Kidney (tissue), 22 donors: Measurements from ENCODE around the gene CCDC83. TPM values are rescaled to one million over a fixed set of nuclear protein-coding genes. Genes with fewer than 3 reads are reported as not detected.

Source experiments
- DNase-seq, 5 donors: peaks; one replicate each; pipeline ENCODE4 v3.0.0-alpha.2; 2013 to 2020
- FAIRE-seq: peaks from 2 replicates; lab custom pipeline; 2012; peaks lifted over from hg19 to GRCh38; lab: Jason Lieb, UNC
- H3K27ac ChIP-seq, 2 donors: one replicate each; pipeline ENCODE4 v1.7.0; 2013; ENCODE audit warnings: low read depth in 2 of 2, low read length in 2 of 2, inconsistent platforms in 1 of 2
- H3K27me3 ChIP-seq: one replicate; pipeline ENCODE4 v1.7.1; 2013; ENCODE audit warnings: low read length, inconsistent platforms; ENCODE audit not compliant: control insufficient read depth, insufficient read depth
- H3K36me3 ChIP-seq, 3 donors: one replicate each; pipeline versions ENCODE4 v1.7.0 to v1.7.1; 2013; ENCODE audit warnings: low read length in 3 of 3, control low read depth in 1 of 3, inconsistent platforms in 1 of 3; ENCODE audit not compliant: insufficient read depth in 3 of 3, control insufficient read depth in 2 of 3
- H3K4me1 ChIP-seq, 3 donors: one replicate each; pipeline versions ENCODE4 v1.7.0 to v1.7.1; 2013; ENCODE audit warnings: low read length in 3 of 3, inconsistent platforms in 1 of 3, low read depth in 1 of 3; ENCODE audit not compliant: control insufficient read depth in 2 of 3, insufficient read depth in 2 of 3
- H3K4me3 ChIP-seq, 3 donors: one replicate each; pipeline versions ENCODE4 v1.7.0 to v1.8.1; 2013; ENCODE audit warnings: low read length in 3 of 3, control low read depth in 1 of 3, inconsistent platforms in 1 of 3
- H3K9ac ChIP-seq, 3 donors: one replicate each; pipeline versions ENCODE4 v1.7.0 to v1.7.1; 2013; ENCODE audit warnings: low read length in 3 of 3, control low read depth in 1 of 3, inconsistent platforms in 1 of 3
- H3K9me3 ChIP-seq, 3 donors: one replicate each; pipeline versions ENCODE4 v1.7.0 to v1.7.1; 2013; ENCODE audit warnings: low read length in 3 of 3, control low read depth in 1 of 3, inconsistent platforms in 1 of 3; ENCODE audit not compliant: control insufficient read depth in 2 of 3, insufficient read depth in 1 of 3
- CTCF ChIP-seq: IDR thresholded peaks from 3 replicates; pipeline ENCODE4 v1.5.1; 2012; ENCODE audit warnings: mild to moderate bottlenecking, moderate library complexity, borderline replicate concordance; ENCODE audit not compliant: insufficient read depth; ENCODE audit errors: extremely low read depth
- intact Hi-C: fragments of 100-400 bp; cut with DNase I; formaldehyde crosslinking; loops from one replicate; pipeline ENCODE4 v1.11.1; 2022
- long read RNA-seq, 10 donors: library from polyadenylated mRNA in 1 of 10; unstranded in 1 of 10; transcript quantifications; one replicate each; pipeline ENCODE4 v2.0.0 and lab custom pipeline, GENCODE V29; 2021 to 2026
- polyA plus RNA-seq: library from polyadenylated mRNA; stranded (reverse); fragments of 350-450 nt; fragmentation: Illumina TruSeq; extraction: RNeasy Lipid Tissue Mini Kit (QIAGEN cat#74804); gene quantifications from one replicate; pipeline ENCODE4 v1.2.3, GENCODE V29; 2014; ENCODE audit warnings: low read depth, low replicate concordance; ENCODE audit not compliant: insufficient read depth
- total RNA-seq: library from RNA; stranded (reverse); fragmentation: NEBNext Ultra II Directional; extraction: Animal tissue kit (Norgen Biotek cat#: 25700); gene quantifications from one replicate; pipeline ENCODE4 v1.2.1, GENCODE V29; 2021
- donor health status: control.
- donor health status: control.
- donor health status: control.
- donor health status: control.
- donor health status: control.
- donor health status: DM: yes; HTN: yes; CAD: no.
- donor health status: Normal renal cell carcinoma (clear cell type).

Gene CCDC83
- total RNA-seq (not detected), polyA plus RNA-seq (not detected)
- long read RNA-seq, donor 1 = 0 reads
- long read RNA-seq, donor 2 = 0 reads
- long read RNA-seq, donor 3 = 0 reads
- long read RNA-seq, donor 4 = 0 reads
- long read RNA-seq, donor 5 = 0 reads
- long read RNA-seq, donor 6 = 0 reads
- long read RNA-seq, donor 7 = 0 reads
- long read RNA-seq, donor 8 = 0 reads
- long read RNA-seq, donor 9 = 0 reads
- long read RNA-seq, donor 10 = 0 reads

DNA sequence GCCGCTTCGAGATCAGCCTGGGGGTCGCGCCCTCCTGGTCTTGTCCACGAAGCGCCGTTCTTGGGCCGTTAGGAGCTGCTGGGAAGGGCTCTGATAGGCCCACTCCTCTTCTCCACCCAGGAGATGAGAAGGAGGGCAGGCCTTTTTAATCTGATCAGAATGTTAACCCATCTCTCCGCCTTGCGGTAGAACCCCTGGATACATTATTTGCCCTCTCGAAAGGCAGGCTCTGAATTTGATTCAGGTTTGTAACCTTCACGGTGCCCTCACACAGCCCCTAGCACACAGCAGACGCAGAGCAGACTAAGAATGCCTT lies at the start of gene CCDC83:
Gene CCDC83, plus strand, starts transcription at position 43 of the 316 bp plus-strand sequence. CDS start 9,741 bp downstream, outside the sequence.
- Histone ChIP-seq H3K27ac (peak within 1 kb of the TSS; percentile 88 to 92), H3K9ac (peak within 1 kb of the TSS; percentile 80 to 91 (median 89)), H3K4me1 (peaks cover 0 to 3% (median 0%) of the 10 kb centered on the region in 3 donors), H3K36me3 (no peaks in the 10 kb centered on the region), H3K4me3 (peak within 1 kb of the TSS; percentile 74 to 87 (median 86)), H3K9me3 (no peaks in the 10 kb centered on the region), H3K27me3 (no peaks in the 10 kb centered on the region)
- DNase-seq = no peak
- FAIRE-seq = no peak
- intact Hi-C loops = loop anchor here (10.0 kb wide), 2 partner anchors 360 to 440 kb away; no protein-coding TSS in a partner anchor
- no peak for TF ChIP-seq CTCF

DNA sequence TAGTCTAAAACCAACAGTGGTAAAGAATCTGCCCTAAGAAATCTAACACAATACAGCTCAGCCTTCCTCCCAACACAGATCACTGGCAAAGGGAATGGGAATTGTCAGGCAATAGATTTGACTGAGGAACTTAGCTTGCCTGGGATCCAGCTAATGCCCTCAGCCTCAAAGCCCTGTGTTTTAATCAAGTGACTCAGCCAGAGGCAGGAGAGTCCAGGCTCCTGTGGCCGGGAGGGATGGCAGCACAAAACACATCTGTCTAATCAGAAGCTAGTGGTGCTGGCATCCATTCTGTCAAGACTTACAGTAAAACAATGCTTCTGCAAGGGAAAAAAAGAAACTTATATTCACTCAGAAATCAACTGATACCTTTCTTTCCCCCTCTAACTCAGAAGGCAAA lies 49.8 kb upstream of the CCDC83 start:
- TF ChIP-seq CTCF = no peak
- intact Hi-C loops = no loop called here
- no peak for DNase-seq
- no peak overlapping the region for H3K4me3 ChIP-seq
- no peaks in the 10 kb centered on the region for H3K27me3 ChIP-seq
- H3K9me3 ChIP-seq = no peaks in the 10 kb centered on the region
- H3K9ac ChIP-seq = no peak overlapping the region
- H3K27ac ChIP-seq = no peak overlapping the region
- H3K36me3 ChIP-seq = no peaks in the 10 kb centered on the region
- FAIRE-seq = no peak
- peaks cover 0 to 7% (median 0%) of the 10 kb centered on the region in 3 donors for H3K4me1 ChIP-seq

- no peak for TF ChIP-seq CTCF
- no peak for FAIRE-seq
- no peak overlapping the region for H3K27ac ChIP-seq
- intact Hi-C loops = no loop called here
- no peak overlapping the region for H3K9ac ChIP-seq
- H3K9me3 ChIP-seq = no peaks in the 10 kb centered on the region
- no peak for DNase-seq
- H3K4me3 ChIP-seq = no peak overlapping the region
- H3K36me3 ChIP-seq = no peaks in the 10 kb centered on the region
- H3K4me1 ChIP-seq = peaks cover 0 to 7% (median 0%) of the 10 kb centered on the region in 3 donors
- H3K27me3 ChIP-seq = no peaks in the 10 kb centered on the region
Measured at GRCh38 chr11:85806016-85806415, 49.2 kb upstream of the CCDC83 start.

GRCh38 chr11:85806876-85807275 lies 48.3 kb upstream of the CCDC83 start:
- no peak overlapping the region for H3K4me3 ChIP-seq
- H3K4me1 ChIP-seq = peaks cover 0 to 10% (median 0%) of the 10 kb centered on the region in 3 donors
- H3K36me3 ChIP-seq = no peaks in the 10 kb centered on the region
- FAIRE-seq = no peak
- H3K9me3 ChIP-seq = no peaks in the 10 kb centered on the region
- intact Hi-C loops = no loop called here
- no peak overlapping the region for H3K27ac ChIP-seq
- no peak overlapping the region for H3K9ac ChIP-seq
- no peaks in the 10 kb centered on the region for H3K27me3 ChIP-seq
- no peak for TF ChIP-seq CTCF
- no peak for DNase-seq
